Measurements from ENCODE around the gene PLXNA1.

DNA sequence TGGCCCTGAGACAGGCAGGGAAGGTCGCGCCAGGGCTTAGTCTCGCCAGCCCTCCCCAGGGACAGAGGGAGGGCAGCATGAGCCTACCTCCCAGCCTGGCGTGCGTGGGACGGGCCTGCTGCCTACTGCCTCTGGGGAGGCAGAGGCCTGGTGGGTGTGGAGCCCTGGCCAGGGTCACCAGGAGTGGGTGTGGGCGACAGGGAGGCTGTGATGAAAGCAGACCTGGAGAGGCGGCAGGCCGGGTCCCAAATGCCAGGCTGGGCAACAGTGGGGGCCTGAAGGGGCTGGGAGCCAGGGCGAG is 33.1 kb downstream of the PLXNA1 start:
- TF ChIP-seq, protein P1, sequence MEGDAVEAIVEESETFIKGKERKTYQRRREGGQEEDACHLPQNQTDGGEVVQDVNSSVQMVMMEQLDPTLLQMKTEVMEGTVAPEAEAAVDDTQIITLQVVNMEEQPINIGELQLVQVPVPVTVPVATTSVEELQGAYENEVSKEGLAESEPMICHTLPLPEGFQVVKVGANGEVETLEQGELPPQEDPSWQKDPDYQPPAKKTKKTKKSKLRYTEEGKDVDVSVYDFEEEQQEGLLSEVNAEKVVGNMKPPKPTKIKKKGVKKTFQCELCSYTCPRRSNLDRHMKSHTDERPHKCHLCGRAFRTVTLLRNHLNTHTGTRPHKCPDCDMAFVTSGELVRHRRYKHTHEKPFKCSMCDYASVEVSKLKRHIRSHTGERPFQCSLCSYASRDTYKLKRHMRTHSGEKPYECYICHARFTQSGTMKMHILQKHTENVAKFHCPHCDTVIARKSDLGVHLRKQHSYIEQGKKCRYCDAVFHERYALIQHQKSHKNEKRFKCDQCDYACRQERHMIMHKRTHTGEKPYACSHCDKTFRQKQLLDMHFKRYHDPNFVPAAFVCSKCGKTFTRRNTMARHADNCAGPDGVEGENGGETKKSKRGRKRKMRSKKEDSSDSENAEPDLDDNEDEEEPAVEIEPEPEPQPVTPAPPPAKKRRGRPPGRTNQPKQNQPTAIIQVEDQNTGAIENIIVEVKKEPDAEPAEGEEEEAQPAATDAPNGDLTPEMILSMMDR (IDR thresholded peaks at IDR 0.05 in 2 of 3, conservative IDR thresholded peaks at IDR 0.05 in 1 of 3; ENCODE audit: borderline replicate concordance in 1 of 3, insufficient read depth in 1 of 3, low read depth in 2 of 3, low read length in 2 of 3): no peak
- TF ChIP-seq RAD21 (IDR thresholded peaks at IDR 0.05; ENCODE audit: low read depth): no peak
- TF ChIP-seq POLR2A (IDR thresholded peaks at IDR 0.05; ENCODE audit: borderline replicate concordance, extremely low read depth, insufficient read depth, insufficient read length): no peak
- TF ChIP-seq JUND (IDR thresholded peaks at IDR 0.05): no peak
- no peak for TF ChIP-seq EZH2phosphoT487 (IDR thresholded peaks at IDR 0.05; ENCODE audit: borderline replicate concordance)
- TF ChIP-seq, protein P2, sequence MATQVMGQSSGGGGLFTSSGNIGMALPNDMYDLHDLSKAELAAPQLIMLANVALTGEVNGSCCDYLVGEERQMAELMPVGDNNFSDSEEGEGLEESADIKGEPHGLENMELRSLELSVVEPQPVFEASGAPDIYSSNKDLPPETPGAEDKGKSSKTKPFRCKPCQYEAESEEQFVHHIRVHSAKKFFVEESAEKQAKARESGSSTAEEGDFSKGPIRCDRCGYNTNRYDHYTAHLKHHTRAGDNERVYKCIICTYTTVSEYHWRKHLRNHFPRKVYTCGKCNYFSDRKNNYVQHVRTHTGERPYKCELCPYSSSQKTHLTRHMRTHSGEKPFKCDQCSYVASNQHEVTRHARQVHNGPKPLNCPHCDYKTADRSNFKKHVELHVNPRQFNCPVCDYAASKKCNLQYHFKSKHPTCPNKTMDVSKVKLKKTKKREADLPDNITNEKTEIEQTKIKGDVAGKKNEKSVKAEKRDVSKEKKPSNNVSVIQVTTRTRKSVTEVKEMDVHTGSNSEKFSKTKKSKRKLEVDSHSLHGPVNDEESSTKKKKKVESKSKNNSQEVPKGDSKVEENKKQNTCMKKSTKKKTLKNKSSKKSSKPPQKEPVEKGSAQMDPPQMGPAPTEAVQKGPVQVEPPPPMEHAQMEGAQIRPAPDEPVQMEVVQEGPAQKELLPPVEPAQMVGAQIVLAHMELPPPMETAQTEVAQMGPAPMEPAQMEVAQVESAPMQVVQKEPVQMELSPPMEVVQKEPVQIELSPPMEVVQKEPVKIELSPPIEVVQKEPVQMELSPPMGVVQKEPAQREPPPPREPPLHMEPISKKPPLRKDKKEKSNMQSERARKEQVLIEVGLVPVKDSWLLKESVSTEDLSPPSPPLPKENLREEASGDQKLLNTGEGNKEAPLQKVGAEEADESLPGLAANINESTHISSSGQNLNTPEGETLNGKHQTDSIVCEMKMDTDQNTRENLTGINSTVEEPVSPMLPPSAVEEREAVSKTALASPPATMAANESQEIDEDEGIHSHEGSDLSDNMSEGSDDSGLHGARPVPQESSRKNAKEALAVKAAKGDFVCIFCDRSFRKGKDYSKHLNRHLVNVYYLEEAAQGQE (IDR thresholded peaks at IDR 0.05; ENCODE audit: low read depth): no peak
- TF ChIP-seq CBX3 (IDR thresholded peaks at IDR 0.05; ENCODE audit: low read depth): no peak
- no peak for TF ChIP-seq POLR2AphosphoS5 (IDR thresholded peaks at IDR 0.05; ENCODE audit: low read depth, low read length)
- TF ChIP-seq YY1 (IDR thresholded peaks at IDR 0.05; ENCODE audit: extremely low read depth, insufficient replicate concordance, low read depth, low read length): no peak
- TF ChIP-seq, protein P3, sequence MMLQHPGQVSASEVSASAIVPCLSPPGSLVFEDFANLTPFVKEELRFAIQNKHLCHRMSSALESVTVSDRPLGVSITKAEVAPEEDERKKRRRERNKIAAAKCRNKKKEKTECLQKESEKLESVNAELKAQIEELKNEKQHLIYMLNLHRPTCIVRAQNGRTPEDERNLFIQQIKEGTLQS (IDR thresholded peaks at IDR 0.05): no peak
- TF ChIP-seq ZNF274 (IDR thresholded peaks at IDR 0.05; ENCODE audit: low read depth, low read length): no peak
- TF ChIP-seq SIN3A (IDR thresholded peaks at IDR 0.05; ENCODE audit: low read depth): no peak
- no peak for TF ChIP-seq CEBPB (IDR thresholded peaks at IDR 0.05; ENCODE audit: low read depth)
- TF ChIP-seq, protein P4, sequence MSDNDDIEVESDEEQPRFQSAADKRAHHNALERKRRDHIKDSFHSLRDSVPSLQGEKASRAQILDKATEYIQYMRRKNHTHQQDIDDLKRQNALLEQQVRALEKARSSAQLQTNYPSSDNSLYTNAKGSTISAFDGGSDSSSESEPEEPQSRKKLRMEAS (IDR thresholded peaks at IDR 0.05): no peak
